T-helper 2 cell treated with Interferon-gamma antibody and Interleukin-4, amounts not matched to agents 5 μg/mL and 100 μg/mL, for 36 hours (primary cell): Measurements from ENCODE around the gene SNX6.
"Not testable (repeated sequence)": the region's sequence is repeated elsewhere in the genome, so short reads cannot be mapped to it uniquely, and the experiment has no call there.

Source experiments
- DNase-seq: peaks from one replicate; pipeline ENCODE4 v3.0.0; 2021; ENCODE audit warnings: low spot score
- H3K27ac Mint-ChIP-seq: one replicate; pipeline ENCODE4 v1.8.0; 2021; ENCODE audit warnings: mild to moderate bottlenecking, mixed read lengths
- H3K27me3 Mint-ChIP-seq: one replicate; pipeline ENCODE4 v1.8.0; 2021; ENCODE audit warnings: low read depth, mixed read lengths
- H3K36me3 Mint-ChIP-seq: one replicate; pipeline ENCODE4 v1.8.0; 2021; ENCODE audit warnings: low read depth, mixed read lengths
- H3K4me1 Mint-ChIP-seq: one replicate; pipeline ENCODE4 v1.8.0; 2021; ENCODE audit warnings: low read depth, mixed read lengths
- H3K4me3 Mint-ChIP-seq: one replicate; pipeline ENCODE4 v1.8.0; 2022; ENCODE audit warnings: mild to moderate bottlenecking, moderate library complexity, mixed read lengths
- H3K9me3 Mint-ChIP-seq: one replicate; pipeline ENCODE4 v1.8.0; 2021; ENCODE audit warnings: mixed read lengths

Gene SNX6

DNA sequence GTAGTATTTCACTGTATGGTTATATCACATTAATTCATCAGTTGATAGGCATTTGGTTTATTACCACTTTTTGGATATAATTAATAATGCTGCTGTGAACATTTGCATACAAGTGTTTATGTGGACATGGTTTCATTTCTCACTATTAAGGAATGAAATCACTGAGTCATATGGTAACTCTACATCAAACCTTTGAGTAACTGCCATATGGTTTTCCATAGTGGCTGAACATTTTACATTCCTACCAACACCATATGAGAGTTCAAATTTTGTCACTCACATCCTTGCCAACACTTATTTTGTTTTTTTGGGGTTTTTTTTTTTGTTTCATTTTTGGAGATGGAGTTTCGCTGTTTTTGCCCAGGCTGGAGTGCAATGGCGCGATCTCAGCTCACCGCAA is 60.2 kb downstream of the SNX6 start:
- no peaks in the 10 kb centered on the region for H3K4me1 Mint-ChIP-seq
- H3K27ac Mint-ChIP-seq, result no peak overlapping the region
- peaks cover 38% of the 10 kb centered on the region for H3K36me3 Mint-ChIP-seq

DNA sequence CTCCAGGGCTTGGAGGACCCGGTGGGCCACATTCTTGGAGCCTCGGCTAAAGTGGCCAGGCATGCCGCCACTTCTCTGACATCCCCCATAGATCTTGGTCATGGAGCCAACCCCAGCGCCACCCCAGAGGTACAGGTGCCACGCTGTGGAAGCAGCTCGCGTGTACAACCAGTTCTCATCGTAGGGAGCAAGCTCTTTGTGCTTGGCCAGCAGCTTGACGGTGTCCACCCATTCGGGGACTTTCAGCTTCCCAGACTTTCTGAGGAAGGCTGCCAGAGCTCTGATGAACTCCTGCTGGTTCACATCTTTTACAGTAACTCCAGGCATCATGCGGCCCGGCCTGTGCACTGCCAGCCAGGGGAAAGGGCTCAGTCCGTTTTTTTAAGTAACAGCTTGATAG is 61.1 kb downstream of the SNX6 start:
- DNase-seq, result no peak
- no peak overlapping the region for H3K4me3 Mint-ChIP-seq
- H3K36me3 Mint-ChIP-seq, result peaks cover 38% of the 10 kb centered on the region
- no peak overlapping the region for H3K27ac Mint-ChIP-seq
- H3K9me3 Mint-ChIP-seq, result no peaks in the 10 kb centered on the region
- H3K4me1 Mint-ChIP-seq, result no peaks in the 10 kb centered on the region
- no peaks in the 10 kb centered on the region for H3K27me3 Mint-ChIP-seq

More for the DNA sequence above, 60.2 kb downstream of the SNX6 start:
- Mint-ChIP-seq H3K9me3 (no peaks in the 10 kb centered on the region), H3K27me3 (no peaks in the 10 kb centered on the region), H3K4me3 (no peak overlapping the region)
- DNase-seq, result no peak

DNA sequence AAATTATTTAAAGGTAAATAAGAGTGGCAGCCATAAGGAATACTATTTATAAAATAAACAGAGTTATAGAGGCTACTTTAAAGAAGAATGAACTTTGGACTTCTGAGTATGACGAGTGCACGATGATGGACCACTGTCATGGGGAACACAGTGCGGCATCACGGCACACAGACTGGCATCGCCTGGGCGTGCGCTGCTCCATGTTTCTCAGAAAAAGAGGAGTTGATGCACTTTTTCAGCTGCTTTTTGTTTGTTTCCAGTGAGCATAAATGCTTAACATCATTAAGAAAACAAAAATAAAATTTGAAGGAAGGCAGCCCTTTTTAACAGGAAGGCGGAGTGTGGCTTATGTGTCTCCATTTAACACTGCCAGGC is 67.2 kb downstream of the SNX6 start:
- no peaks in the 10 kb centered on the region for H3K9me3 Mint-ChIP-seq
- H3K27me3 Mint-ChIP-seq, result no peaks in the 10 kb centered on the region
- peaks cover 19% of the 10 kb centered on the region for H3K36me3 Mint-ChIP-seq
- no peak overlapping the region for H3K4me3 Mint-ChIP-seq
- H3K27ac Mint-ChIP-seq, result no peak overlapping the region
- no peak for DNase-seq
- H3K4me1 Mint-ChIP-seq, result no peaks in the 10 kb centered on the region

GRCh38 chr14:34562037-34562775 is 67.7 kb downstream of the SNX6 start:
- H3K9me3 Mint-ChIP-seq, DNase-seq, H3K27me3 Mint-ChIP-seq, H3K4me1 Mint-ChIP-seq, H3K27ac Mint-ChIP-seq, H3K4me3 Mint-ChIP-seq: not testable (repeated sequence)
- peaks cover 14% of the 10 kb centered on the region for H3K36me3 Mint-ChIP-seq

- H3K27ac Mint-ChIP-seq, H3K9me3 Mint-ChIP-seq, H3K36me3 Mint-ChIP-seq, H3K4me1 Mint-ChIP-seq, H3K27me3 Mint-ChIP-seq, DNase-seq, H3K4me3 Mint-ChIP-seq: not testable (repeated sequence)
Measured at GRCh38 chr14:34556498-34556829, 73.5 kb downstream of the SNX6 start.

GRCh38 chr14:34555583-34556497 is 74.1 kb downstream of the SNX6 start:
- H3K9me3 Mint-ChIP-seq, H3K4me1 Mint-ChIP-seq, H3K4me3 Mint-ChIP-seq, H3K27ac Mint-ChIP-seq, H3K36me3 Mint-ChIP-seq, H3K27me3 Mint-ChIP-seq, DNase-seq: not testable (repeated sequence)

DNA sequence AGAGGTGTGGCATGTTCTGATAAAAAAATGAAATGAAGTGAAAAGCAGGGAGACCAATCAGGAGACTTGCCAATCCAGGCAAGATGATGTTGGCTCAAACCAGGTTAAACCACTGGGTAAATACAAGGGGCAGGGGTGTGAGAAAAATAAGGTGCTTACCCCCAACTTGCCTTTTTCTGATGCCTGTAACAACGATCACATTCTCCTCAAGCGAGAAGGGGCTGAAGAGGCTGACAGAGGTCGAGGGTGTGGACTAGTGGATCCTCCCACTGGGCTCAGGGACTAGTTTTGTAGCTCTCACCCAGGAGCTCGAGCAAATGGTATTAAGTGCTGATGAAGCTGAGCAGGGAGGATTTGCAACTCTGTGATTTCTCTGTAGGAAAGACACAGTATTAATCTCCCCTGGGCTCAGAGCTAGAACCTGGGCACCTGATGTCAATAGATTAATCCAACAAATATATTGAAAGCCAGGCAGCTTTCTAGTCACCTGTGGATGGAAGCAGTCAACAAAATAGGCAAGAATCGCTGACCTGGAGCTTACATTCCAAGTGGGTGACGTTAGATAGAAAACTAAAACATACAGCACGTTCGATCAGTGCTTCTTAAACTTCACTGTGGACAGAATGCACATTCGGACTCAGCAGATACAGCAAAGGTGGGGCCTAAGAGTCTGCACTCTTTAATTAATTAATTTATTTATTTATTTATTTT is 75.3 kb downstream of the SNX6 start:
- H3K4me3 Mint-ChIP-seq, result peak overlapping the region; percentile 33
- H3K27me3 Mint-ChIP-seq, result no peaks in the 10 kb centered on the region
- no peaks in the 10 kb centered on the region for H3K36me3 Mint-ChIP-seq
- peaks cover 8% of the 10 kb centered on the region for H3K4me1 Mint-ChIP-seq
- H3K9me3 Mint-ChIP-seq, result no peaks in the 10 kb centered on the region
- DNase-seq, result no peak
- peak overlapping the region; percentile 64 for H3K27ac Mint-ChIP-seq

GRCh38 chr14:34549276-34549966 is 80.5 kb downstream of the SNX6 start:
- H3K4me1 Mint-ChIP-seq, DNase-seq, H3K36me3 Mint-ChIP-seq, H3K27me3 Mint-ChIP-seq, H3K4me3 Mint-ChIP-seq, H3K9me3 Mint-ChIP-seq: not testable (repeated sequence)
- peak overlapping the region; percentile 15 for H3K27ac Mint-ChIP-seq

- no peak for DNase-seq
- no peak overlapping the region for H3K27ac Mint-ChIP-seq
Measured at GRCh38 chr14:34548472-34548981, 81.4 kb downstream of the SNX6 start.

DNA sequence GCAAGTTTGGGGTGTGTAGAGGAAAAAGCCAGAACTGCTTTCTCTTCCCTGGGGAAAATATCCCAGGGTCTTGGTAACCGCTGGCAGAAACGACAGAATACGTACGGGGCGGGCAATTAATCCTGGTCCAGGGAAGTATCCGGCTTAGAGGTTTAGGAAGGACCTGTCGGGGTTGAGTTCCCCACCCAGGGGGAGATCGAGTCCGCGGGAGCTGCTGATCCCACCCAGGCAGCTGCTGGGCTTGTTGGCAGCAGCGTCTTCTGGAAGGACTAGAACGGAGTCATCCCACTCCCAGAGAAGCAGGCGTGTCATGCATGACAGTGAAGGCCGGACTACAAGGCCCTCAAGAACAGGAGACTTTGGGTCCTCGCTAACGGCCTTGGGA is 82.8 kb downstream of the SNX6 start:
- not testable (repeated sequence) for H3K27ac Mint-ChIP-seq, DNase-seq, H3K4me3 Mint-ChIP-seq, H3K4me1 Mint-ChIP-seq, H3K9me3 Mint-ChIP-seq, H3K27me3 Mint-ChIP-seq, H3K36me3 Mint-ChIP-seq

More at GRCh38 chr14:34548472-34548981, 81.4 kb downstream of the SNX6 start:
- Mint-ChIP-seq H3K4me1 (peaks cover 2% of the 10 kb centered on the region), H3K9me3 (no peaks in the 10 kb centered on the region), H3K4me3 (peak overlapping the region; percentile 34), H3K27me3 (no peaks in the 10 kb centered on the region), H3K36me3 (no peaks in the 10 kb centered on the region)

GRCh38 chr14:34546272-34547135 is 83.4 kb downstream of the SNX6 start:
- H3K27ac Mint-ChIP-seq, H3K36me3 Mint-ChIP-seq, DNase-seq, H3K4me1 Mint-ChIP-seq, H3K4me3 Mint-ChIP-seq, H3K27me3 Mint-ChIP-seq, H3K9me3 Mint-ChIP-seq: not testable (repeated sequence)

GRCh38 chr14:34540181-34541059 is 89.5 kb downstream of the SNX6 start:
- H3K9me3 Mint-ChIP-seq, DNase-seq, H3K36me3 Mint-ChIP-seq, H3K27me3 Mint-ChIP-seq: not testable (repeated sequence)
- Mint-ChIP-seq H3K4me1 (peaks cover 13% of the 10 kb centered on the region), H3K27ac (peak overlapping the region; percentile 98), H3K4me3 (peak overlapping the region; percentile 98)
